Stimulated activated naive CD8-positive, alpha-beta T cell treated with anti-CD3 and anti-CD28 coated beads, Interleukin-15, amount 100 ng/mL, for 72 hours (primary cell): Measurements from ENCODE around the gene ATM.
"Not testable (repeated sequence)": the region's sequence is repeated elsewhere in the genome, so short reads cannot be mapped to it uniquely, and the experiment has no call there.

Source experiments
- ATAC-seq: fragments of 150-1000 bp; cut with Tn5 transposase; 2 replicates; pipeline ENCODE4 v1.10.0; 2021; ENCODE audit warnings: mild to moderate bottlenecking, moderate library complexity
- DNase-seq, 2 donors: peaks; one replicate each; pipeline ENCODE4 v3.0.0; 2021 to 2022
- H3K27ac Mint-ChIP-seq, 2 donors: one replicate each; pipeline ENCODE4 v1.8.0; 2022; ENCODE audit warnings: mild to moderate bottlenecking in 2 of 2, mixed read lengths in 2 of 2, moderate library complexity in 2 of 2
- H3K27me3 Mint-ChIP-seq: one replicate; pipeline ENCODE4 v1.8.0; 2022; ENCODE audit warnings: mixed read lengths
- H3K4me1 Mint-ChIP-seq: one replicate; pipeline ENCODE4 v1.8.0; 2022; ENCODE audit warnings: mild to moderate bottlenecking, mixed read lengths
- H3K4me3 Mint-ChIP-seq, 2 donors: one replicate each; pipeline ENCODE4 v1.8.0; 2022; ENCODE audit warnings: mild to moderate bottlenecking in 2 of 2, mixed read lengths in 2 of 2, moderate library complexity in 1 of 2
- H3K9me3 Mint-ChIP-seq, 2 donors: one replicate each; pipeline ENCODE4 v1.8.0; 2022; ENCODE audit warnings: mixed read lengths in 2 of 2

Gene ATM

GRCh38 chr11:108351468-108351867 lies 128.6 kb downstream of the ATM start:
- no peaks in the 10 kb centered on the region for H3K27me3 Mint-ChIP-seq

GRCh38 chr11:108364159-108364558 lies 141.3 kb downstream of the ATM start:
- ATAC-seq (no peak), DNase-seq (no peak)
- H3K4me1 Mint-ChIP-seq, result no peaks in the 10 kb centered on the region
- H3K27ac Mint-ChIP-seq, result peak overlapping the region in 1 of 2 donors; percentile 38
- no peak overlapping the region for H3K4me3 Mint-ChIP-seq
- H3K9me3 Mint-ChIP-seq, result peaks cover 6% of the 10 kb centered on the region in 2 donors
- no peaks in the 10 kb centered on the region for H3K27me3 Mint-ChIP-seq

More at GRCh38 chr11:108351468-108351867, 128.6 kb downstream of the ATM start:
- no peaks in the 10 kb centered on the region for H3K4me1 Mint-ChIP-seq
- H3K9me3 Mint-ChIP-seq, result no peaks in the 10 kb centered on the region
- DNase-seq, result no peak
- H3K27ac Mint-ChIP-seq, result peak overlapping the region in 1 of 2 donors; percentile 37
- no peak overlapping the region for H3K4me3 Mint-ChIP-seq
- ATAC-seq, result peak; percentile 39

GRCh38 chr11:108368134-108368533 lies 145.3 kb downstream of the ATM start:
- H3K9me3 Mint-ChIP-seq, result peaks cover 0 to 5% of the 10 kb centered on the region in 2 donors
- DNase-seq, result no peak
- peaks cover 6% of the 10 kb centered on the region for H3K4me1 Mint-ChIP-seq
- no peaks in the 10 kb centered on the region for H3K27me3 Mint-ChIP-seq
- no peak for ATAC-seq
- H3K27ac Mint-ChIP-seq, result no peak overlapping the region
- no peak overlapping the region for H3K4me3 Mint-ChIP-seq

- H3K4me1 Mint-ChIP-seq, result peaks cover 6% of the 10 kb centered on the region
- DNase-seq, result no peak
- ATAC-seq, result no peak
- H3K27me3 Mint-ChIP-seq, result no peaks in the 10 kb centered on the region
- H3K4me3 Mint-ChIP-seq, result no peak overlapping the region
- no peak overlapping the region for H3K27ac Mint-ChIP-seq
- H3K9me3 Mint-ChIP-seq, result peaks cover 0 to 5% of the 10 kb centered on the region in 2 donors
Observed at GRCh38 chr11:108369064-108369463, 146.2 kb downstream of the ATM start.

- Mint-ChIP-seq H3K4me1 (peaks cover 6% of the 10 kb centered on the region), H3K9me3 (peaks cover 0 to 5% of the 10 kb centered on the region in 2 donors), H3K27ac (no peak overlapping the region), H3K27me3 (no peaks in the 10 kb centered on the region), H3K4me3 (no peak overlapping the region)
- ATAC-seq (no peak), DNase-seq (no peak)
Observed at GRCh38 chr11:108370315-108370714, 147.4 kb downstream of the ATM start.

- no peaks in the 10 kb centered on the region for H3K27me3 Mint-ChIP-seq
- DNase-seq (no peak), ATAC-seq (no peak)
- H3K9me3 Mint-ChIP-seq, result peaks cover 0 to 5% of the 10 kb centered on the region in 2 donors
- no peak overlapping the region for H3K27ac Mint-ChIP-seq
- H3K4me3 Mint-ChIP-seq, result no peak overlapping the region
- peaks cover 6% of the 10 kb centered on the region for H3K4me1 Mint-ChIP-seq
Observed at GRCh38 chr11:108370990-108371389, 148.1 kb downstream of the ATM start.

GRCh38 chr11:108373505-108373904 lies 150.6 kb downstream of the ATM start:
- not testable (repeated sequence) for H3K27me3 Mint-ChIP-seq

GRCh38 chr11:108388576-108388975 lies 165.7 kb downstream of the ATM start:
- ATAC-seq (no peak), DNase-seq (no peak)
- Mint-ChIP-seq H3K4me1 (no peaks in the 10 kb centered on the region), H3K4me3 (no peak overlapping the region), H3K9me3 (no peaks in the 10 kb centered on the region), H3K27ac (no peak overlapping the region), H3K27me3 (no peaks in the 10 kb centered on the region)

More at GRCh38 chr11:108373505-108373904, 150.6 kb downstream of the ATM start:
- H3K4me3 Mint-ChIP-seq, DNase-seq, ATAC-seq, H3K9me3 Mint-ChIP-seq, H3K4me1 Mint-ChIP-seq: not testable (repeated sequence)
- peak overlapping the region in 1 of 2 donors; percentile 34 for H3K27ac Mint-ChIP-seq

GRCh38 chr11:108392353-108392752 lies 169.5 kb downstream of the ATM start:
- no peaks in the 10 kb centered on the region for H3K27me3 Mint-ChIP-seq
- ATAC-seq (no peak), DNase-seq (no peak)
- no peak overlapping the region for H3K27ac Mint-ChIP-seq
- H3K9me3 Mint-ChIP-seq, result no peaks in the 10 kb centered on the region
- H3K4me1 Mint-ChIP-seq, result no peaks in the 10 kb centered on the region
- no peak overlapping the region for H3K4me3 Mint-ChIP-seq

- no peaks in the 10 kb centered on the region for H3K27me3 Mint-ChIP-seq
- H3K4me1 Mint-ChIP-seq, result no peaks in the 10 kb centered on the region
- DNase-seq (no peak), ATAC-seq (no peak)
- no peaks in the 10 kb centered on the region for H3K9me3 Mint-ChIP-seq
- H3K27ac Mint-ChIP-seq, result no peak overlapping the region
- no peak overlapping the region for H3K4me3 Mint-ChIP-seq
Observed at GRCh38 chr11:108393046-108393445, 170.2 kb downstream of the ATM start.

GRCh38 chr11:108394744-108395284 lies 171.9 kb downstream of the ATM start:
- no peak for ATAC-seq
- no peak overlapping the region for H3K27ac Mint-ChIP-seq

GRCh38 chr11:108396672-108397071 lies 173.8 kb downstream of the ATM start:
- DNase-seq, H3K27ac Mint-ChIP-seq, H3K9me3 Mint-ChIP-seq, H3K27me3 Mint-ChIP-seq, H3K4me3 Mint-ChIP-seq, ATAC-seq, H3K4me1 Mint-ChIP-seq: not testable (repeated sequence)

More at GRCh38 chr11:108394744-108395284, 171.9 kb downstream of the ATM start:
- no peak overlapping the region for H3K4me3 Mint-ChIP-seq
- no peak for DNase-seq
- H3K9me3 Mint-ChIP-seq, result no peaks in the 10 kb centered on the region
- no peaks in the 10 kb centered on the region for H3K27me3 Mint-ChIP-seq
- H3K4me1 Mint-ChIP-seq, result no peaks in the 10 kb centered on the region

- ATAC-seq (no peak), DNase-seq (no peak)
- Mint-ChIP-seq H3K9me3 (no peaks in the 10 kb centered on the region), H3K4me3 (no peak overlapping the region), H3K4me1 (no peaks in the 10 kb centered on the region), H3K27ac (no peak overlapping the region), H3K27me3 (no peaks in the 10 kb centered on the region)
Observed at GRCh38 chr11:108398439-108398838, 175.6 kb downstream of the ATM start.

GRCh38 chr11:108402241-108402640 lies 179.4 kb downstream of the ATM start:
- ATAC-seq (no peak), DNase-seq (no peak)
- no peak overlapping the region for H3K27ac Mint-ChIP-seq
- H3K27me3 Mint-ChIP-seq, result no peaks in the 10 kb centered on the region
- H3K4me3 Mint-ChIP-seq, result no peak overlapping the region
- H3K4me1 Mint-ChIP-seq, result no peaks in the 10 kb centered on the region
- no peaks in the 10 kb centered on the region for H3K9me3 Mint-ChIP-seq

GRCh38 chr11:108403052-108403451 lies 180.2 kb downstream of the ATM start:
- DNase-seq (no peak), ATAC-seq (no peak)
- Mint-ChIP-seq H3K4me3 (no peak overlapping the region), H3K27ac (no peak overlapping the region), H3K27me3 (no peaks in the 10 kb centered on the region), H3K9me3 (no peaks in the 10 kb centered on the region), H3K4me1 (no peaks in the 10 kb centered on the region)

- ATAC-seq, result no peak
- H3K4me1 Mint-ChIP-seq, result no peaks in the 10 kb centered on the region
Observed at GRCh38 chr11:108405706-108406105, 182.8 kb downstream of the ATM start.

GRCh38 chr11:108414958-108415357 lies 192.1 kb downstream of the ATM start:
- ATAC-seq, result no peak
- H3K27me3 Mint-ChIP-seq, result no peaks in the 10 kb centered on the region

More at GRCh38 chr11:108405706-108406105, 182.8 kb downstream of the ATM start:
- H3K27me3 Mint-ChIP-seq, result no peaks in the 10 kb centered on the region
- no peak overlapping the region for H3K4me3 Mint-ChIP-seq
- no peaks in the 10 kb centered on the region for H3K9me3 Mint-ChIP-seq
- no peak for DNase-seq
- H3K27ac Mint-ChIP-seq, result no peak overlapping the region

More at GRCh38 chr11:108414958-108415357, 192.1 kb downstream of the ATM start:
- no peaks in the 10 kb centered on the region for H3K9me3 Mint-ChIP-seq
- no peaks in the 10 kb centered on the region for H3K4me1 Mint-ChIP-seq
- no peak overlapping the region for H3K4me3 Mint-ChIP-seq
- no peak for DNase-seq
- no peak overlapping the region for H3K27ac Mint-ChIP-seq
